SK-N-SH (cell line): ENCODE results near the gene PEA15. TPM values are rescaled to one million over a fixed set of nuclear protein-coding genes. Genes with fewer than 3 reads are reported as not detected.

ENCODE experiments used
- CTCF ChIA-PET: fragments of 300-600, 350-600 bp; formaldehyde crosslinking; extraction: SDS; loops from one replicate; lab custom pipeline; 2021; lab: Yijun Ruan, JAX
- POLR2A ChIA-PET: fragments of 350-600 bp; sonication (Branson Sonifier 250); formaldehyde crosslinking; extraction: SDS; loops from one replicate; lab custom pipeline; 2020; ENCODE audit warnings: antibody characterized with exemption, inconsistent platforms; lab: Yijun Ruan, JAX
- DNase-seq: peaks from one replicate; pipeline ENCODE4 v3.0.0; 2012
- H2AFZ ChIP-seq: fragments of 200-600 bp; sonication (generic); 2 replicates; pipeline ENCODE4 v1.8.1; 2016; ENCODE audit warnings: antibody characterized with exemption, mild to moderate bottlenecking, low read depth
- H3F3A ChIP-seq: fragments of 200-600 bp; sonication (generic); replicated peaks from 2 replicates; pipeline ENCODE3; 2016; ENCODE audit warnings: antibody characterized with exemption, mild to moderate bottlenecking; ENCODE audit not compliant: insufficient read depth
- H3K27ac ChIP-seq, 2 experiments: fragments of 200-500 bp in 1 of 2; fragments of 200-600 bp in 1 of 2; sonication (Bioruptor generic) in 1 of 2; sonication (generic), shearing (Covaris generic) in 1 of 2; 2 replicates each; pipeline versions ENCODE4 v1.5.1 to v1.6.1; 2014 to 2016; ENCODE audit warnings: low read depth in 2 of 2, inconsistent platforms in 1 of 2, low read length in 1 of 2, mild to moderate bottlenecking in 1 of 2, mixed read lengths in 1 of 2
- H3K27me3 ChIP-seq: fragments of 200-600 bp; sonication (generic), shearing (Covaris generic); 2 replicates; pipeline ENCODE4 v1.6.1; 2016; ENCODE audit warnings: mixed run types; ENCODE audit not compliant: insufficient read depth
- H3K36me3 ChIP-seq, 2 experiments: fragments of 200-500 bp in 1 of 2; fragments of 200-600 bp in 1 of 2; sonication (Bioruptor generic) in 1 of 2; sonication (generic) in 1 of 2; replicated peaks in 1 of 2; 2 replicates each; pipeline versions ENCODE3 to v1.5.1; 2014 to 2016; ENCODE audit warnings: low read length in 1 of 2, mild to moderate bottlenecking in 1 of 2; ENCODE audit not compliant: insufficient read depth in 2 of 2, control insufficient read depth in 1 of 2
- H3K4me1 ChIP-seq, 2 experiments: fragments of 200-500 bp in 1 of 2; fragments of 200-600 bp in 1 of 2; sonication (Bioruptor generic) in 1 of 2; sonication (generic), shearing (Covaris generic) in 1 of 2; 2 replicates each; pipeline versions ENCODE4 v1.5.1 to v1.6.1; 2014 to 2016; ENCODE audit warnings: low read depth in 1 of 2, low read length in 1 of 2, mixed run types in 1 of 2; ENCODE audit not compliant: insufficient read depth in 2 of 2, control insufficient read depth in 1 of 2
- H3K4me2 ChIP-seq: fragments of 200-600 bp; sonication (generic), shearing (Covaris generic); 2 replicates; pipeline ENCODE4 v1.6.1; 2017; ENCODE audit warnings: mixed run types
- H3K4me3 ChIP-seq, 2 experiments: fragments of 200-500 bp in 1 of 2; fragments of 200-600 bp in 1 of 2; sonication (Bioruptor generic) in 1 of 2; sonication (generic), shearing (Covaris generic) in 1 of 2; 2 replicates each; pipeline versions ENCODE4 v1.5.1 to v1.8.1; 2014 to 2016; ENCODE audit warnings: low read depth in 2 of 2, inconsistent platforms in 1 of 2, low read length in 1 of 2, mild to moderate bottlenecking in 1 of 2, mixed read lengths in 1 of 2, moderate library complexity in 1 of 2
- H3K79me2 ChIP-seq: fragments of 200-600 bp; sonication (generic); 2 replicates; pipeline ENCODE4 v1.8.1; 2017; ENCODE audit warnings: mild to moderate bottlenecking; ENCODE audit not compliant: insufficient read depth
- H3K9ac ChIP-seq: fragments of 200-600 bp; sonication (generic); 2 replicates; pipeline ENCODE4 v1.6.1; 2017; ENCODE audit warnings: mixed run types
- H3K9me2 ChIP-seq: fragments of 200-600 bp; sonication (generic); 2 replicates; pipeline ENCODE4 v1.6.1; 2017; ENCODE audit warnings: mixed run types
- H3K9me3 ChIP-seq: fragments of 200-600 bp; sonication (generic); 2 replicates; pipeline ENCODE4 v1.6.1; 2017; ENCODE audit warnings: mixed run types, mild to moderate bottlenecking, moderate library complexity
- H4K20me1 ChIP-seq: fragments of 200-600 bp; sonication (generic); 2 replicates; pipeline ENCODE4 v1.6.1; 2017; ENCODE audit warnings: mild to moderate bottlenecking, mixed run types; ENCODE audit not compliant: insufficient read depth
- CHD2 ChIP-seq: fragments of 150-350 bp; IDR thresholded peaks from 2 replicates; pipeline ENCODE4 v1.6.1; 2018; ENCODE audit warnings: low read length; ENCODE audit not compliant: partially characterized antibody
- EP300 ChIP-seq, 2 experiments: IDR thresholded peaks; 2 replicates each; pipeline versions ENCODE4 v1.4.0 to v1.6.1; 2012; ENCODE audit warnings: borderline replicate concordance in 1 of 2, low read depth in 1 of 2, low read length in 1 of 2
- EZH2phosphoT487 ChIP-seq: fragments of 200-600 bp; sonication (generic); IDR thresholded peaks from 2 replicates; pipeline ENCODE4 v1.6.1; 2017; ENCODE audit warnings: low read depth, mixed run types, mild to moderate bottlenecking, antibody characterized with exemption, moderate library complexity, borderline replicate concordance
- FOXJ3 ChIP-seq: sonication (generic); formaldehyde crosslinking; IDR thresholded peaks from 2 replicates; pipeline ENCODE4 v1.5.1; 2020; ENCODE audit warnings: mild to moderate bottlenecking, missing genetic modification reagents
- GABPA ChIP-seq: IDR thresholded peaks from 2 replicates; pipeline ENCODE4 v1.4.0; 2012; ENCODE audit warnings: low read depth, mild to moderate bottlenecking
- MEF2A ChIP-seq: IDR thresholded peaks from 2 replicates; pipeline ENCODE4 v1.4.0; 2012; ENCODE audit warnings: low read depth, borderline replicate concordance
- RXRA ChIP-seq: IDR thresholded peaks from 2 replicates; pipeline ENCODE4 v1.4.0; 2012; ENCODE audit warnings: low read depth, mild to moderate bottlenecking, borderline replicate concordance
- SIN3A ChIP-seq: IDR thresholded peaks from 2 replicates; pipeline ENCODE4 v1.6.1; 2012; ENCODE audit warnings: low read depth, mild to moderate bottlenecking, low read length, moderate library complexity, borderline replicate concordance
- YY1 ChIP-seq: IDR thresholded peaks from 2 replicates; pipeline ENCODE4 v1.4.0; 2012; ENCODE audit warnings: low read depth, mild to moderate bottlenecking
- WGBS: methylation state at CpG from one replicate; pipeline ENCODE4 v1.1.6; 2017; ENCODE audit warnings: low lambda C conversion rate; 5-methylcytosine and 5-hydroxymethylcytosine counted together
- polyA plus RNA-seq, 3 experiments: library from polyadenylated mRNA; depleted of rRNA; stranded (reverse); fragments of >200 nt; gene quantifications; 2 replicates each; pipeline ENCODE4 v1.2.3, GENCODE V29; 2012
- TF ChIP-seq, protein P1 (sequence below): IDR thresholded peaks from 2 replicates; pipeline ENCODE4 v1.4.0; 2012; ENCODE audit warnings: low read depth
- TF ChIP-seq, protein P2 (sequence below): IDR thresholded peaks from 2 replicates; pipeline ENCODE4 v1.4.0; 2012; ENCODE audit warnings: low read depth, borderline replicate concordance
- TF ChIP-seq, protein P3 (sequence below): fragments of 150-350 bp; IDR thresholded peaks from 2 replicates; pipeline ENCODE4 v1.6.1; 2016; ENCODE audit warnings: mild to moderate bottlenecking, low read depth, low read length

Gene PEA15
- polyA plus RNA-seq, 1 of the 3 experiments (the other 2 are of a cell fraction) = 322 TPM

DNA sequence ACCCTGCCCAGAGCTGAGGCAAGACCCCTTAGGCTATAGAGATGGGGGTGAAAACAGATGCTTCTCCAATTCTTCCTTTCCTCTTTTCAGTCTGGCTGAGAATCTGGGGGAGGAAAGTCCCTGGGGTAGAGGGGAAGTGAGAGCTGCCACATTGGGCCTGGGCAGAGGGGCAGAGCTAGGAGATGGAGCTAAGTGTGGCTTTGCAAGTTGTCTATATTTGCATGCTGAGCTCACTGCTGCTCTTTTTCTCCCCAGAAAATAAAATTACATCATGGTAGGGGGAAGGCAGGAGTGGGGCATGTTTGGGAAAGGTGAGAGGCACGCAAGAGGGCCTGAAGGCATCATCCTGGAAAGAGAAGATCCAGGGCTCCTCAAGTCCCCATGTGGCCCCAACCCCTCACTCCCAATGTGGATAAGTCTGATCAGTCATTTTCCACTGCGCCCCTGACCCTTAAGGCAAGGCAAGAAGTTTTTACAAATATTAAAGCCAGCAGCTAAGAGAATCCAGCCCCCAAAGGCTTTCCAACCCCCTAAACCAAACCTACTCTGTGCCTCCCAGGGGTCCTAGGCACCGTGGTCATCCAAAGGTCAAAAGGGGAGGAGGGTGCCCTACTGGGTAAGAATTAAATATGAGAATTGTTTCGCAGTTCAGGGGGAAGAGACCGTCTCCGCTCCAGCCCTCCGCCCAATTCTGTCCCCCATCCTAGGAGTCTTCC is 500 bp upstream of the PEA15 start:
- DNase-seq = peak; percentile 25
- H3K36me3 ChIP-seq = peaks cover 16 to 18% of the 10 kb centered on the region in 2 experiments
- peaks cover 21% of the 10 kb centered on the region for H3F3A ChIP-seq
- 0 out of 2 replicates have a peak overlapping the region, but pooled peaks have one; percentile 100 for H3K4me2 ChIP-seq
- H3K79me2 ChIP-seq = peaks cover 44% of the 10 kb centered on the region
- H3K27me3 ChIP-seq = no peaks in the 10 kb centered on the region
- ChIA-PET POLR2A (interaction anchor here (0.7 kb wide), 1 partner anchor 15 kb away, joined by 3 read pairs; no protein-coding TSS in a partner anchor), CTCF (interaction anchor here (0.6 to 13.6 kb wide), 8 partner anchors 12 to 186 kb away, joined by 3 to 137 read pairs (median 14); no protein-coding TSS in a partner anchor)
- peak overlapping the region in 1 of 2 experiments; percentile 34; a peak in 3 of 4 replicates for H3K4me3 ChIP-seq
- H3K4me1 ChIP-seq = peaks cover 29 to 49% of the 10 kb centered on the region in 2 experiments
- no peaks in the 10 kb centered on the region for H3K9me2 ChIP-seq
- H3K9me3 ChIP-seq = no peaks in the 10 kb centered on the region
- TF ChIP-seq RXRA = no peak
- no peak for TF ChIP-seq EP300 (IDR thresholded peaks at IDR 0.05; ENCODE audit: borderline replicate concordance in 1 of 2, low read depth in 1 of 2, low read length in 1 of 2)
- TF ChIP-seq SIN3A = no peak
- no peak for TF ChIP-seq GABPA
- TF ChIP-seq EZH2phosphoT487 = no peak
- no peak for TF ChIP-seq YY1
- TF ChIP-seq, protein P1, sequence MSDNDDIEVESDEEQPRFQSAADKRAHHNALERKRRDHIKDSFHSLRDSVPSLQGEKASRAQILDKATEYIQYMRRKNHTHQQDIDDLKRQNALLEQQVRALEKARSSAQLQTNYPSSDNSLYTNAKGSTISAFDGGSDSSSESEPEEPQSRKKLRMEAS = no peak
- TF ChIP-seq, protein P2, sequence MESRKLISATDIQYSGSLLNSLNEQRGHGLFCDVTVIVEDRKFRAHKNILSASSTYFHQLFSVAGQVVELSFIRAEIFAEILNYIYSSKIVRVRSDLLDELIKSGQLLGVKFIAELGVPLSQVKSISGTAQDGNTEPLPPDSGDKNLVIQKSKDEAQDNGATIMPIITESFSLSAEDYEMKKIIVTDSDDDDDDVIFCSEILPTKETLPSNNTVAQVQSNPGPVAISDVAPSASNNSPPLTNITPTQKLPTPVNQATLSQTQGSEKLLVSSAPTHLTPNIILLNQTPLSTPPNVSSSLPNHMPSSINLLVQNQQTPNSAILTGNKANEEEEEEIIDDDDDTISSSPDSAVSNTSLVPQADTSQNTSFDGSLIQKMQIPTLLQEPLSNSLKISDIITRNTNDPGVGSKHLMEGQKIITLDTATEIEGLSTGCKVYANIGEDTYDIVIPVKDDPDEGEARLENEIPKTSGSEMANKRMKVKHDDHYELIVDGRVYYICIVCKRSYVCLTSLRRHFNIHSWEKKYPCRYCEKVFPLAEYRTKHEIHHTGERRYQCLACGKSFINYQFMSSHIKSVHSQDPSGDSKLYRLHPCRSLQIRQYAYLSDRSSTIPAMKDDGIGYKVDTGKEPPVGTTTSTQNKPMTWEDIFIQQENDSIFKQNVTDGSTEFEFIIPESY = no peak
- TF ChIP-seq CHD2 = no peak
- TF ChIP-seq MEF2A = no peak
- TF ChIP-seq, protein P3, sequence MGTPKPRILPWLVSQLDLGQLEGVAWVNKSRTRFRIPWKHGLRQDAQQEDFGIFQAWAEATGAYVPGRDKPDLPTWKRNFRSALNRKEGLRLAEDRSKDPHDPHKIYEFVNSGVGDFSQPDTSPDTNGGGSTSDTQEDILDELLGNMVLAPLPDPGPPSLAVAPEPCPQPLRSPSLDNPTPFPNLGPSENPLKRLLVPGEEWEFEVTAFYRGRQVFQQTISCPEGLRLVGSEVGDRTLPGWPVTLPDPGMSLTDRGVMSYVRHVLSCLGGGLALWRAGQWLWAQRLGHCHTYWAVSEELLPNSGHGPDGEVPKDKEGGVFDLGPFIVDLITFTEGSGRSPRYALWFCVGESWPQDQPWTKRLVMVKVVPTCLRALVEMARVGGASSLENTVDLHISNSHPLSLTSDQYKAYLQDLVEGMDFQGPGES = no peak
- no peak for TF ChIP-seq FOXJ3 (CRISPR knock-in tag)
- 28% methylated on average over 6 of the region's 7 CpGs for WGBS
- peak overlapping the region; percentile 94 for H2AFZ ChIP-seq
- peaks cover 32% of the 10 kb centered on the region for H4K20me1 ChIP-seq
- peak overlapping the region; percentile 31 to 50; a peak in 1 of 4 replicates for H3K27ac ChIP-seq
- peak overlapping the region; percentile 57; the same call in 1 of the 2 replicates for H3K9ac ChIP-seq
